ENCODE measurements around the gene RHOB.

Gene RHOB

GRCh38 chr2:20471148-20471547, 24.3 kb downstream of the RHOB start:
- Histone ChIP-seq H3K9me3 (replicated peaks in 1 of 2; ENCODE audit: control insufficient read depth in 2 of 2, insufficient read depth in 1 of 2, low read depth in 1 of 2, low read length in 2 of 2) (peaks cover 0 to 4% of the 10 kb centered on the region in 2 donors), H2BK15ac (ENCODE audit: low read length) (no peak overlapping the region), H2BK5ac (ENCODE audit: low read length) (no peak overlapping the region), H3K79me1 (ENCODE audit: low read depth, low read length) (no peaks in the 10 kb centered on the region), H3K18ac (ENCODE audit: low read length) (no peak overlapping the region), H3K4me2 (ENCODE audit: insufficient read depth, low read length, poor library complexity, severe bottlenecking) (no peak overlapping the region), H2BK12ac (ENCODE audit: low read length) (no peak overlapping the region), H2AK5ac (ENCODE audit: low read depth, low read length) (no peak overlapping the region), H3K36me3 (replicated peaks in 1 of 2; ENCODE audit: control insufficient read depth in 2 of 2, insufficient read depth in 2 of 2, low read length in 2 of 2) (no peaks in the 10 kb centered on the region), H3K14ac (ENCODE audit: low read length) (no peak overlapping the region), H3K27me3 (ENCODE audit: control insufficient read depth in 3 of 3, insufficient read depth in 3 of 3, low read depth in 1 of 3, low read length in 3 of 3) (no peaks in the 10 kb centered on the region), H4K91ac (ENCODE audit: low read depth, low read length, poor library complexity) (no peak overlapping the region), H4K8ac (ENCODE audit: low read depth, low read length) (no peak overlapping the region), H3K9ac (ENCODE audit: low read depth, low read length, poor library complexity) (no peak overlapping the region), H3K4me1 (ENCODE audit: control insufficient read depth in 2 of 2, insufficient read depth in 1 of 2, low read depth in 1 of 2, low read length in 2 of 2) (peaks cover 22 to 27% of the 10 kb centered on the region in 2 donors), H3K4me3 (ENCODE audit: low read length in 2 of 2) (no peak overlapping the region), H3K23ac (ENCODE audit: low read depth, low read length, poor library complexity) (no peak overlapping the region), H3K27ac (replicated peaks; ENCODE audit: low read length) (no peak overlapping the region), H2BK120ac (ENCODE audit: low read depth, low read length) (no peak overlapping the region), H2AFZ (ENCODE audit: low read length) (no peak overlapping the region), H3K4ac (ENCODE audit: low read length) (no peak overlapping the region)
- WGBS, 2 donors (ENCODE audit: extremely low coverage in 2 of 2, insufficient read length in 2 of 2, insufficient replicate concordance in 1 of 2): no CpG with 5 or more reads among the region's 4 CpGs
- no peak for DNase-seq (ENCODE audit: low spot score)

DNA sequence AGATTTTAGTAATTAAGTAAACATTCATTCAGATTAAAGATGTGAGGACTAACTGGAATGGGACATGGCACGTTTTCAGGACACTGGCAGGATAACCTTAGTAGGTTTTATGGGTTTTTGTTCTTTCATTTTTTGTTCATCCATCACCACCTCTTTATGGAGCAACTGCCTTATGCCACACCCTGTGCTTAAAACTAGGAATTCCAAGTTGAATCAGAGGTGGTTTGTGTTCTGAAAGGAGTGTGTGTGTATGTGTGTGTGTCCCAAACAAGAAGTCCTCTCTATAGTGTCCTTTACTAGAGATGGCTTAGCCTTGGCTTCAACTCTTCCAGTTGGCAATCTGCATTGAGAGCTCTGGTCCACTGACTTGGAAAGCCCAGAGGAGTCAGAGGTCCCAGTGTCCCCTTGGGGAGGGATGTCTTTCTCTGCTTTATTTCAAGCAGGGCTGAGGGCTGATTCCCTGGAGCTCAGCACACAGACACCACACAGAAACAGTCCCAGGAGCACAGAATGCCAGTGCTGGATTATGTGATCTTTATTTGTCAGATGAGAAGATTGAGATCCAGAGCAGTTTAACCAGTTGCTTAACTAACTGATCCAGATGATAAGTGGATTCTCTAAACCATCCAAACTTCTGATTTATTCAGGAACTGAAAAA, 25.2 kb downstream of the RHOB start:
- Histone ChIP-seq H2BK120ac (ENCODE audit: low read depth, low read length) (no peak overlapping the region), H3K4me1 (ENCODE audit: control insufficient read depth in 2 of 2, insufficient read depth in 1 of 2, low read depth in 1 of 2, low read length in 2 of 2) (peaks cover 22 to 24% of the 10 kb centered on the region in 2 donors), H2AFZ (ENCODE audit: low read length) (no peak overlapping the region), H3K36me3 (replicated peaks in 1 of 2; ENCODE audit: control insufficient read depth in 2 of 2, insufficient read depth in 2 of 2, low read length in 2 of 2) (no peaks in the 10 kb centered on the region), H3K14ac (ENCODE audit: low read length) (no peak overlapping the region), H3K9me3 (replicated peaks in 1 of 2; ENCODE audit: control insufficient read depth in 2 of 2, insufficient read depth in 1 of 2, low read depth in 1 of 2, low read length in 2 of 2) (peaks cover 0 to 5% of the 10 kb centered on the region in 2 donors), H3K4me2 (ENCODE audit: insufficient read depth, low read length, poor library complexity, severe bottlenecking) (no peak overlapping the region), H4K91ac (ENCODE audit: low read depth, low read length, poor library complexity) (no peak overlapping the region), H2BK12ac (ENCODE audit: low read length) (no peak overlapping the region), H3K79me1 (ENCODE audit: low read depth, low read length) (no peaks in the 10 kb centered on the region), H2AK5ac (ENCODE audit: low read depth, low read length) (no peak overlapping the region), H2BK15ac (ENCODE audit: low read length) (no peak overlapping the region), H3K9ac (ENCODE audit: low read depth, low read length, poor library complexity) (no peak overlapping the region), H3K23ac (ENCODE audit: low read depth, low read length, poor library complexity) (no peak overlapping the region), H3K27me3 (ENCODE audit: control insufficient read depth in 3 of 3, insufficient read depth in 3 of 3, low read depth in 1 of 3, low read length in 3 of 3) (no peaks in the 10 kb centered on the region), H3K18ac (ENCODE audit: low read length) (no peak overlapping the region), H3K27ac (replicated peaks; ENCODE audit: low read length) (no peak overlapping the region), H3K4me3 (ENCODE audit: low read length in 2 of 2) (no peak overlapping the region), H4K8ac (ENCODE audit: low read depth, low read length) (no peak overlapping the region), H3K4ac (ENCODE audit: low read length) (no peak overlapping the region), H2BK5ac (ENCODE audit: low read length) (no peak overlapping the region)
- no peak for DNase-seq (ENCODE audit: low spot score)
- no CpG with 5 or more reads among the region's 1 CpG for WGBS, 2 donors (ENCODE audit: extremely low coverage in 2 of 2, insufficient read length in 2 of 2, insufficient replicate concordance in 1 of 2)

DNA sequence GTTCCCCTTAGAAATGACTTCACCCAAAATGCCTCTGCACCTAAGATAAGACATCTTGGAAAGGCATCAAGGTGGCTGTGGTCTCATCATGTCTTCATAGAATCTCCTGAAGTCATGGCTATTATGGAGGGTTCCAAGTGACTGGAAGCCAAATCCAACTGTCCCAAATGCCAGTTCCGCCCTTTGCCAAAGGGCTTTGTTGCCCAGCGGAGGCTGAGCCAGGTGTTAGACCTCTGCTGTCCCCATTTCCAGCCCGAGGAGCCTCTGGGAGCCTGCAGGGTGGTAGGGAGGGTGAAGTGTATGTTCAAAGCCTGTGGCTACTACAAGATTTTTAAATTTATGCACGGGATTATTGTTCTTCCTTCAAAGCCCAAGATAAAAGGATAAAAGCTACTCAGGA, 25.7 kb downstream of the RHOB start:
- H3K18ac ChIP-seq (ENCODE audit: low read length): no peak overlapping the region
- no peak overlapping the region for H2BK120ac ChIP-seq (ENCODE audit: low read depth, low read length)
- H3K27ac ChIP-seq (replicated peaks; ENCODE audit: low read length): no peak overlapping the region
- no peak overlapping the region for H3K9ac ChIP-seq (ENCODE audit: low read depth, low read length, poor library complexity)
- H3K4me1 ChIP-seq (ENCODE audit: control insufficient read depth in 2 of 2, insufficient read depth in 1 of 2, low read depth in 1 of 2, low read length in 2 of 2): peaks cover 20 to 22% of the 10 kb centered on the region in 2 donors
- no peak overlapping the region for H2AFZ ChIP-seq (ENCODE audit: low read length)
- no peaks in the 10 kb centered on the region for H3K27me3 ChIP-seq (ENCODE audit: control insufficient read depth in 3 of 3, insufficient read depth in 3 of 3, low read depth in 1 of 3, low read length in 3 of 3)
- no peak overlapping the region for H2BK12ac ChIP-seq (ENCODE audit: low read length)
- H3K4me2 ChIP-seq (ENCODE audit: insufficient read depth, low read length, poor library complexity, severe bottlenecking): no peak overlapping the region
- no CpG with 5 or more reads among the region's 4 CpGs for WGBS, 2 donors (ENCODE audit: extremely low coverage in 2 of 2, insufficient read length in 2 of 2, insufficient replicate concordance in 1 of 2)
- H4K8ac ChIP-seq (ENCODE audit: low read depth, low read length): no peak overlapping the region
- no peak for DNase-seq (ENCODE audit: low spot score)
- H4K91ac ChIP-seq (ENCODE audit: low read depth, low read length, poor library complexity): no peak overlapping the region
- peak overlapping the region; percentile 80 for H2BK5ac ChIP-seq (ENCODE audit: low read length)
- H3K79me1 ChIP-seq (ENCODE audit: low read depth, low read length): no peaks in the 10 kb centered on the region
- no peak overlapping the region for H3K23ac ChIP-seq (ENCODE audit: low read depth, low read length, poor library complexity)
- H3K14ac ChIP-seq (ENCODE audit: low read length): no peak overlapping the region
- H3K36me3 ChIP-seq (replicated peaks in 1 of 2; ENCODE audit: control insufficient read depth in 2 of 2, insufficient read depth in 2 of 2, low read length in 2 of 2): no peaks in the 10 kb centered on the region
- peaks cover 0 to 5% of the 10 kb centered on the region in 2 donors for H3K9me3 ChIP-seq (replicated peaks in 1 of 2; ENCODE audit: control insufficient read depth in 2 of 2, insufficient read depth in 1 of 2, low read depth in 1 of 2, low read length in 2 of 2)
- no peak overlapping the region for H2BK15ac ChIP-seq (ENCODE audit: low read length)
- H3K4ac ChIP-seq (ENCODE audit: low read length): no peak overlapping the region
- H2AK5ac ChIP-seq (ENCODE audit: low read depth, low read length): no peak overlapping the region
- H3K4me3 ChIP-seq (ENCODE audit: low read length in 2 of 2): no peak overlapping the region

DNA sequence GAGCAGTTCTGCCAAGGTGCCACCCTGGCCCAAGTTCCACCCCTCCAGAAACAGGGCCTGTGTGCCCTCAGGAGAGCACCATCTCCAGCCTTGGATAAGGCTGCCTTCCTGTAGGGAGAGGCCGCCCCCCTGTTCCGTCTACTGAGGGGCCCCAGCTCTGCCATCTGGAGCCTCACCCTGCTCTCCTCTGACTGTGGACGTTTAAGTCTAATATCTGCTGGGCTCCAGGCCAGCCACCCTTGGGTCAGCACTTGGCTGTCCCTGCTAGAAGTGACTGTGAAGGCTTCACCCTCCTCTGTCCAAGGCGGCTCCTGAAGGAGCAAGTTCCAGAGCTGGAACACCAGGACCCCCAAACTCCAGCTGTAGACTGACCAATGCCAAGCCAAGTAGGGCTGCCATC, 26.3 kb downstream of the RHOB start:
- H3K4me1 ChIP-seq (ENCODE audit: control insufficient read depth in 2 of 2, insufficient read depth in 1 of 2, low read depth in 1 of 2, low read length in 2 of 2): peaks cover 17 to 22% of the 10 kb centered on the region in 2 donors
- H2BK15ac ChIP-seq (ENCODE audit: low read length): peak overlapping the region; percentile 22
- H3K27ac ChIP-seq (replicated peaks; ENCODE audit: low read length): no peak overlapping the region
- H3K79me1 ChIP-seq (ENCODE audit: low read depth, low read length): no peaks in the 10 kb centered on the region
- H3K9ac ChIP-seq (ENCODE audit: low read depth, low read length, poor library complexity): no peak overlapping the region
- no peak overlapping the region for H2BK120ac ChIP-seq (ENCODE audit: low read depth, low read length)
- no peak overlapping the region for H2AFZ ChIP-seq (ENCODE audit: low read length)
- no peaks in the 10 kb centered on the region for H3K36me3 ChIP-seq (replicated peaks in 1 of 2; ENCODE audit: control insufficient read depth in 2 of 2, insufficient read depth in 2 of 2, low read length in 2 of 2)
- DNase-seq (ENCODE audit: low spot score): no peak
- H4K91ac ChIP-seq (ENCODE audit: low read depth, low read length, poor library complexity): peak overlapping the region; percentile 4
- H3K27me3 ChIP-seq (ENCODE audit: control insufficient read depth in 3 of 3, insufficient read depth in 3 of 3, low read depth in 1 of 3, low read length in 3 of 3): no peaks in the 10 kb centered on the region
- WGBS, 2 donors (ENCODE audit: extremely low coverage in 2 of 2, insufficient read length in 2 of 2, insufficient replicate concordance in 1 of 2): no CpG with 5 or more reads among the region's 4 CpGs
- H4K8ac ChIP-seq (ENCODE audit: low read depth, low read length): no peak overlapping the region
- no peak overlapping the region for H3K23ac ChIP-seq (ENCODE audit: low read depth, low read length, poor library complexity)
- H3K4ac ChIP-seq (ENCODE audit: low read length): no peak overlapping the region
- H3K4me2 ChIP-seq (ENCODE audit: insufficient read depth, low read length, poor library complexity, severe bottlenecking): no peak overlapping the region
- H2AK5ac ChIP-seq (ENCODE audit: low read depth, low read length): peak overlapping the region; percentile 72
- peak overlapping the region; percentile 30 for H2BK12ac ChIP-seq (ENCODE audit: low read length)
- peak overlapping the region; percentile 80 for H2BK5ac ChIP-seq (ENCODE audit: low read length)
- no peak overlapping the region for H3K14ac ChIP-seq (ENCODE audit: low read length)
- no peak overlapping the region for H3K4me3 ChIP-seq (ENCODE audit: low read length in 2 of 2)
- peaks cover 0 to 8% of the 10 kb centered on the region in 2 donors for H3K9me3 ChIP-seq (replicated peaks in 1 of 2; ENCODE audit: control insufficient read depth in 2 of 2, insufficient read depth in 1 of 2, low read depth in 1 of 2, low read length in 2 of 2)
- peak overlapping the region; percentile 68 for H3K18ac ChIP-seq (ENCODE audit: low read length)

Measured in neuronal stem cell (in vitro differentiated cells).